GM12872 (cell line): ENCODE measurements around the gene FGFR3.

Experiments
- CTCF ChIP-seq: IDR thresholded peaks from 3 replicates; pipeline ENCODE4 v1.5.1; 2011; ENCODE audit warnings: low read depth, mild to moderate bottlenecking, low read length, moderate library complexity; ENCODE audit not compliant: insufficient read depth

Gene FGFR3

GRCh38 chr4:1803523-1804423 is 10.7 kb downstream of the FGFR3 start:
- no peak for TF ChIP-seq CTCF

- no peak for TF ChIP-seq CTCF
Observed at GRCh38 chr4:1804638-1805492, 11.8 kb downstream of the FGFR3 start.

GRCh38 chr4:1805493-1806222 is 12.6 kb downstream of the FGFR3 start:
- TF ChIP-seq CTCF, result no peak

GRCh38 chr4:1806223-1806564 is 13.1 kb downstream of the FGFR3 start:
- TF ChIP-seq CTCF, result no peak

- no peak for TF ChIP-seq CTCF
Observed at GRCh38 chr4:1806596-1807331, 13.7 kb downstream of the FGFR3 start.

- TF ChIP-seq CTCF, result no peak
Observed at GRCh38 chr4:1807332-1807777, 14.3 kb downstream of the FGFR3 start.
